Measurements from ENCODE around the gene ACSL1.

Gene ACSL1

DNA sequence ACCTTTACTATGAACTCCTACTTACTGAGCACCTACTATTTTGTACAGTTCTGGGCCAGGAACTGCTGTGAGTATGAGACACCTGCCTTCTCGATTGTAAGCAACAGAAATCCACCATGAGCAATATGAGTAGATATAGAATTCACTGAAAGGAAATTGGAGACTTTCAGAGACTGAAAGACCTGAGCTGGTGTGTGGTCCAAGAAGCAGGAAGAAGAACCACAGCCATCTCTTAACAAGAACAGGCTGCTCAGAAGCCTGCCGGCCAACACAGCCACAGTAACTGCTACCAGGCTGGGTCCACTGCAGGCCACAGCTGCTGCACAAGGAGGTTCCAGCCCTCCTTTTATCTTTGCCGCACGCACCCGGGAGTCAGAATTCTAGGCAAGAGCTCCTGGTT is 10.8 kb upstream of the ACSL1 start:
- Histone ChIP-seq H3K36me3 (ENCODE audit: insufficient read depth, low read length) (no peaks in the 10 kb centered on the region), H3K27me3 (ENCODE audit: insufficient read depth, low read length, poor library complexity, severe bottlenecking) (no peaks in the 10 kb centered on the region), H3K79me2 (ENCODE audit: insufficient read depth, low read length) (no peaks in the 10 kb centered on the region), H3K9me3 (ENCODE audit: insufficient read depth, low read depth, low read length) (no peaks in the 10 kb centered on the region), H3K4me1 (ENCODE audit: insufficient read depth, low read length, poor library complexity, severe bottlenecking) (no peaks in the 10 kb centered on the region), H3F3A (ENCODE audit: low read depth) (no peaks in the 10 kb centered on the region), H3K4me3 (ENCODE audit: low read length, poor library complexity, severe bottlenecking) (no peak overlapping the region), H3K9ac (ENCODE audit: low read depth, low read length, poor library complexity, severe bottlenecking) (no peak overlapping the region), H4K20me1 (ENCODE audit: insufficient read depth, low read length, poor library complexity, severe bottlenecking) (no peaks in the 10 kb centered on the region), H3K9me2 (replicated peaks; ENCODE audit: low read depth, low read length) (no peaks in the 10 kb centered on the region), H3K4me2 (ENCODE audit: low read depth, low read length, poor library complexity, severe bottlenecking) (no peak overlapping the region), H2AFZ (ENCODE audit: low read length) (no peak overlapping the region)
- no peak for TF ChIP-seq CTCF (conservative IDR thresholded peaks at IDR 0.05; ENCODE audit: low read length)

GRCh38 chr4:184833046-184833838 is 7.5 kb upstream of the ACSL1 start:
- Histone ChIP-seq H3F3A (ENCODE audit: low read depth) (no peaks in the 10 kb centered on the region), H3K4me3 (ENCODE audit: low read length, poor library complexity, severe bottlenecking) (no peak overlapping the region), H3K9me3 (ENCODE audit: insufficient read depth, low read depth, low read length) (no peaks in the 10 kb centered on the region), H3K27me3 (ENCODE audit: insufficient read depth, low read length, poor library complexity, severe bottlenecking) (no peaks in the 10 kb centered on the region), H3K4me1 (ENCODE audit: insufficient read depth, low read length, poor library complexity, severe bottlenecking) (no peaks in the 10 kb centered on the region), H3K9me2 (replicated peaks; ENCODE audit: low read depth, low read length) (no peaks in the 10 kb centered on the region), H3K4me2 (ENCODE audit: low read depth, low read length, poor library complexity, severe bottlenecking) (no peak overlapping the region), H3K36me3 (ENCODE audit: insufficient read depth, low read length) (no peaks in the 10 kb centered on the region), H3K79me2 (ENCODE audit: insufficient read depth, low read length) (no peaks in the 10 kb centered on the region), H4K20me1 (ENCODE audit: insufficient read depth, low read length, poor library complexity, severe bottlenecking) (no peaks in the 10 kb centered on the region), H3K9ac (ENCODE audit: low read depth, low read length, poor library complexity, severe bottlenecking) (no peak overlapping the region), H2AFZ (ENCODE audit: low read length) (no peak overlapping the region)
- no peak for TF ChIP-seq EZH2phosphoT487 (IDR thresholded peaks at IDR 0.05; ENCODE audit: borderline replicate concordance)
- TF ChIP-seq CTCF (conservative IDR thresholded peaks at IDR 0.05; ENCODE audit: low read length) = no peak

DNA sequence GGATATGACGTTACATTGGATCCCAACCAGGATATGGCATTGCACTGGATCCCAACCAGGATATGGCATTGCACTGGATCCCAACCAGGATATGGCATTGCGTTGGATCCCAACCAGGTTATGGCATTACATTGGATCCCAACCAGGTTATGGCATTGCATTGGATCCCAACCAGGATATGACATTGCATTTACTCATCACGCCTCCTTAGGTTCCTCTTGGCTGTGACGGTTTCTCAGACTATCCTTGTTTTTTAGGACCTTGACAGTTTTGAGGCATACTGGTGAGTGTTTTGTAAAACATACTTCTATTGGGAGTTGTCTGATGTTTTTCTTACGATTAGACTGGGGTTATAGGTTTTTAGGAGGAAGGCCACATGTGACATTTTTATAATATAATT is 5.4 kb upstream of the ACSL1 start:
- TF ChIP-seq CTCF (conservative IDR thresholded peaks at IDR 0.05; ENCODE audit: low read length) = no peak
- TF ChIP-seq EZH2phosphoT487 (IDR thresholded peaks at IDR 0.05; ENCODE audit: borderline replicate concordance) = no peak
- H3K4me1 ChIP-seq (ENCODE audit: insufficient read depth, low read length, poor library complexity, severe bottlenecking) = peaks cover 6% of the 10 kb centered on the region
- no peak overlapping the region for H3K4me2 ChIP-seq (ENCODE audit: low read depth, low read length, poor library complexity, severe bottlenecking)
- H3F3A ChIP-seq (ENCODE audit: low read depth) = no peaks in the 10 kb centered on the region
- no peaks in the 10 kb centered on the region for H3K36me3 ChIP-seq (ENCODE audit: insufficient read depth, low read length)
- no peaks in the 10 kb centered on the region for H3K9me3 ChIP-seq (ENCODE audit: insufficient read depth, low read depth, low read length)
- no peak overlapping the region for H3K9ac ChIP-seq (ENCODE audit: low read depth, low read length, poor library complexity, severe bottlenecking)
- no peaks in the 10 kb centered on the region for H3K79me2 ChIP-seq (ENCODE audit: insufficient read depth, low read length)
- H3K4me3 ChIP-seq (ENCODE audit: low read length, poor library complexity, severe bottlenecking) = no peak overlapping the region
- no peaks in the 10 kb centered on the region for H4K20me1 ChIP-seq (ENCODE audit: insufficient read depth, low read length, poor library complexity, severe bottlenecking)
- H2AFZ ChIP-seq (ENCODE audit: low read length) = no peak overlapping the region
- peaks cover 9% of the 10 kb centered on the region for H3K27me3 ChIP-seq (ENCODE audit: insufficient read depth, low read length, poor library complexity, severe bottlenecking)
- H3K9me2 ChIP-seq (replicated peaks; ENCODE audit: low read depth, low read length) = no peaks in the 10 kb centered on the region

All from Loucy (cell line).